Measurements from ENCODE around the gene MEIS2. TPM values are rescaled to one million over a fixed set of nuclear protein-coding genes. Genes with fewer than 3 reads are reported as not detected.

MEIS2 gene
- total RNA-seq, 2 experiments from 2014 or later, result not detected

DNA sequence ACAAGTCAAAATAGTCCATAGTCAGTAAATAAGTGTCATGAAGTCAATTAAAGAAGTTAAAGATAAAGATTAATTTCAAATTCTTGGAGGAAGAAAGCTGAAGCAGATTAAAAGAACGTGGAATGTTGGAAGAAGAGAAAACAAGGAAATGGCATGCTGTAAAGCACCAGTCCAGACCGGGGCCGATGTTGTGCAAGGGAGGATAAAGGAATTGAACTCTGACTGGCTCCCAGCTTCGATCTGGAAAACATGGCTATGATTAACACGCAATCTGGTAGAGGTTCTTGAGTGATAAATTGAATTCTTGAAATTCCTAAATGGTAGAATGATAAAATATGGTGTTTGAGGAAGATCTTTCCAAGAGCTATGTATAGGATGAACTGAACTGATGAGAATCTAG is 194.4 kb downstream of the MEIS2 start:
- no peaks in the 10 kb centered on the region for H3K27me3 Mint-ChIP-seq
- ATAC-seq (ENCODE audit: low read depth), result no peak
- no peak overlapping the region for H3K27ac Mint-ChIP-seq
- POLR2A ChIA-PET, result no interaction called here
- no peak for DNase-seq
- no peak overlapping the region for H3K4me3 Mint-ChIP-seq
- no peaks in the 10 kb centered on the region for H3K9me3 Mint-ChIP-seq
- H3K36me3 Mint-ChIP-seq, result no peaks in the 10 kb centered on the region
- no peaks in the 10 kb centered on the region for H3K4me1 Mint-ChIP-seq

DNA sequence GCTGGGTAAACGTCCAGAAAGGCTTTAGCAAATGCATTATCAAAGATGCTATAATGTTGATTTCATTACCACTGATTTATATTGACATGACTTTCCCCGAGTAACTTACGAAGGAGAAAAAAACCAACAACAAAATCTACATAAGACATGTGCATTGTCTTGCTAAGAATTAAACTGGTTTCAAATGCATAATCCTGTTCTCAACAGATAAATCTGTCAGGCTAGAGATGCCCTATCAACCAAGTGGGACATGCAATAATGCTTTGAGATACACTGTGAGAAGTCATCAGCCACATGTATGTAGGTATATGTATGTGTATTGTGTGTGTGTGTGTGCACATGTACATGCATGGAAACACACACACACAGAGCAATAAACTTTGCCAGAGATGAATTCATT is 195.6 kb downstream of the MEIS2 start:
- no peak overlapping the region for H3K4me3 Mint-ChIP-seq
- no peaks in the 10 kb centered on the region for H3K36me3 Mint-ChIP-seq
- no peaks in the 10 kb centered on the region for H3K9me3 Mint-ChIP-seq
- H3K27me3 Mint-ChIP-seq, result no peaks in the 10 kb centered on the region
- DNase-seq (no peak), ATAC-seq (ENCODE audit: low read depth) (no peak)
- H3K4me1 Mint-ChIP-seq, result no peaks in the 10 kb centered on the region
- POLR2A ChIA-PET, result no interaction called here
- no peak overlapping the region for H3K27ac Mint-ChIP-seq

DNA sequence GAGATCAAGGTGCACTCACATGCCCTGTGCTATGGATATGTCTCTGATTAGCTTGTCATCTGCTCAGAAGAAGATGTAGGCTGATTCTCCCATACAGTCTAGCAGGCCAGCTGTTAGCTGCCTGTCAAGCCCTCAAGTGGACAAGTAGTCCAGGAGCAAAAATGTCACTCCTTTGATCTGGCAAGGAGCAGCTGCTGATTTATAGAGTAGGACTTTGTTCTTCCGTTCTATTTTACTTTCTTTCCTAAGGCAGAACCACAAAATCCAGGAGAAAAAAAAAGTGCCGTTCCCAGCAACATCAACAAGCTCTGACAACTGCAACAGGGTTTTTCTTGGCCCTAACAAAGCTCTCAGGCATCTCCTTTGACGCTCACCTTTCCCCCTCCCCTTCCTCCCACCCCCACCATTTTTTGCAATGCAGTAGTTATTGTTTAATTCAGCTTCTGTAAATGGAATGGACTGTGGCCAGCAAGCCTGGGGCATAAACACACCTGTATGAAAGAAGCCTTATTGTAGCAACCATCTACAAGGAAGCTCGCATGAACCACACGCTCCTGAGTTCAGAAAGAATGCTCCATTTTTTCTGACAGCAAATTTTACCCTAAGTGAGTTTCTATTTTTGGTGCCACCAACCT is 196.3 kb downstream of the MEIS2 start:
- Mint-ChIP-seq H3K36me3 (no peaks in the 10 kb centered on the region), H3K9me3 (no peaks in the 10 kb centered on the region), H3K4me3 (no peak overlapping the region), H3K4me1 (no peaks in the 10 kb centered on the region), H3K27ac (no peak overlapping the region), H3K27me3 (no peaks in the 10 kb centered on the region)
- ATAC-seq (ENCODE audit: low read depth), result no peak
- POLR2A ChIA-PET, result no interaction called here
- no peak for DNase-seq

DNA sequence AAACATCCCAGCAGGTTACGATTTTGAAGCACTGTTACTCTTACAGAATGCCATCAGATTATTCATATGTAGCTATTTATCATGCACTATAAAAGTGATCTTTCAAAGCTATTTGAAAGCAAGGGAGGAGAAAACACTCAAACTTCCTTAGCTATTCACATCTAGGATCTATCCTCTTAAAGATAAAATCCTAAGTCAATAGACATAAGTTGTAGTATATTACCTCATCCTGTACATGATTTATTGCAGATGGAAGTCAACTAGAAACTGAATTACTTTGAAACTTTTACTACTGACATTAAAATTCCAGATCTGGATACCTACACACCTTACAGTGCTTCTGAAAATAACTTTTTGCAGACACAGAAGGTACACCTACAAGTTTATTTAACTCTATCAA is 197.2 kb downstream of the MEIS2 start:
- no peak overlapping the region for H3K27ac Mint-ChIP-seq
- H3K4me3 Mint-ChIP-seq, result no peak overlapping the region
- no peaks in the 10 kb centered on the region for H3K4me1 Mint-ChIP-seq
- ATAC-seq (ENCODE audit: low read depth) (no peak), DNase-seq (no peak)
- no peaks in the 10 kb centered on the region for H3K27me3 Mint-ChIP-seq
- H3K9me3 Mint-ChIP-seq, result no peaks in the 10 kb centered on the region
- no peaks in the 10 kb centered on the region for H3K36me3 Mint-ChIP-seq
- POLR2A ChIA-PET, result no interaction called here

DNA sequence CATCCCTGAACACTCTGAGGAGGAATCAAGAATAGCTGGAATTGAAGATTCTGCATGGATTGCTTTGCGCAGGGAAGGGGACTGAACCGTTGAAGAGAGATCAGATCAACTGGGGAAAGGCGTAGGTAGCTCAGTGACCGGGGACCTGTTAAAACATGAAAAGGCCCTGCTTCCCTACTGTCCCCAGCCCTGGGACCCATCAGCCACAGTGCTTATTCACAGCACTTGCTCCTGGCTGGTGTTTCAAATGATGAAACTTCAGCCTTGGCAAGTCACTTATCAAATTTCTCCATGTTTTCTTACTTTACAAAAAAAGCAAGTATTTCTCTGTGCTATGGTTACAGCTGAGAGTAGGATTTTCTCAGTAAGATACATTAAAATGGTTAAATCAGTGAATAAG is 199.3 kb downstream of the MEIS2 start:
- Mint-ChIP-seq H3K9me3 (no peaks in the 10 kb centered on the region), H3K27me3 (no peaks in the 10 kb centered on the region), H3K4me3 (no peak overlapping the region), H3K4me1 (no peaks in the 10 kb centered on the region), H3K27ac (no peak overlapping the region), H3K36me3 (no peaks in the 10 kb centered on the region)
- POLR2A ChIA-PET, result no interaction called here
- ATAC-seq (ENCODE audit: low read depth) (no peak), DNase-seq (no peak)

DNA sequence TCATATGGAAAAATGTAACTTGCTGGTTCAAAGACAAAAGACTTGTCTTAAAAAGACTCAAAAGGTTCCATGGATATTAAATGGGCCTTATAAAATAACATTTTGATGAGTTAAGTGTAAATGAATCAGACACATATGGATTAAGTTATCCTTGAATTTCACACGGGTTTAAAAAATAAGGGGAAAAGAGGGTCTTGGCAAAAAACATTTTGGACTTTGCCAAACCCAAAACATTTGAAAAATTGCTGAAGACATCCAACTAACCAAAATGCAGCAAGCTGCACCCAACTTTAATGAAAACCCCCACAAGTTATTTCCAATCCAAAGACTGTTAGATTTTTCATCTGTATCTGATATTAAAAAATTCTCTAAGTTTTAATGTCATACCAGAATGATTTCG is 200.7 kb downstream of the MEIS2 start:
- POLR2A ChIA-PET, result no interaction called here
- DNase-seq, result no peak
- ATAC-seq (ENCODE audit: low read depth), result no peak

DNA sequence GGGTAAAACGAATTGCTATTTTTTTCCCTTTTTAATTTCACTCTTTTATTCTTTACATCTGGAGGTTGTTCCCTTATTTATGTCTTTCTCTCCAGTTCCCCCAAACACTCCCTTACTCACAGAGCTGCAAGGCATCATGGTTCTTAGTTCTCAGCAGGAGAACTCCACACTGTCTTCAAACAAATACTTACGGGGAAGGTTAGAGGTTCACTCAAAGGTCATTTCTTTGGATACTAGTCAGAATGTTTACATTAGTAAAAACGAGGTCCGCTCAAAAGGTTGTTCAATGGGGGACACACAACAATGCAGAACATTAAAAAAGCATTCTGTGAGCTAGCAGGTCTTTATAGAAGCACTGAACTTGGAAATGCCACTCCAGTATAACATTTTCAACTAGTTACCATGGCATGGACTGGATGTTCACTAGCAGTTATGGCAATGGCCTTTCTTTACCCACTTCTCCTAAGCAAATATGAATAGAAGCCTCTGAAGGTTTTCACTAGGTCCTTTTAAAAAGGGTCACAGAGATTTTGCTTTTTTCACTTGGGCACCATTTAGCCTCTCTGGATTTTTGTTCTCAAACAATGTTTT is 201.7 kb downstream of the MEIS2 start:
- H3K27ac Mint-ChIP-seq, result no peak overlapping the region
- H3K36me3 Mint-ChIP-seq, result no peaks in the 10 kb centered on the region
- no peaks in the 10 kb centered on the region for H3K9me3 Mint-ChIP-seq
- no peaks in the 10 kb centered on the region for H3K4me1 Mint-ChIP-seq
- DNase-seq (no peak), ATAC-seq (ENCODE audit: low read depth) (no peak)
- no peak overlapping the region for H3K4me3 Mint-ChIP-seq
- POLR2A ChIA-PET, result no interaction called here
- H3K27me3 Mint-ChIP-seq, result no peaks in the 10 kb centered on the region

More for the DNA sequence above, 200.7 kb downstream of the MEIS2 start:
- Mint-ChIP-seq H3K27ac (no peak overlapping the region), H3K4me1 (no peaks in the 10 kb centered on the region), H3K36me3 (no peaks in the 10 kb centered on the region), H3K4me3 (no peak overlapping the region), H3K27me3 (no peaks in the 10 kb centered on the region), H3K9me3 (no peaks in the 10 kb centered on the region)

DNA sequence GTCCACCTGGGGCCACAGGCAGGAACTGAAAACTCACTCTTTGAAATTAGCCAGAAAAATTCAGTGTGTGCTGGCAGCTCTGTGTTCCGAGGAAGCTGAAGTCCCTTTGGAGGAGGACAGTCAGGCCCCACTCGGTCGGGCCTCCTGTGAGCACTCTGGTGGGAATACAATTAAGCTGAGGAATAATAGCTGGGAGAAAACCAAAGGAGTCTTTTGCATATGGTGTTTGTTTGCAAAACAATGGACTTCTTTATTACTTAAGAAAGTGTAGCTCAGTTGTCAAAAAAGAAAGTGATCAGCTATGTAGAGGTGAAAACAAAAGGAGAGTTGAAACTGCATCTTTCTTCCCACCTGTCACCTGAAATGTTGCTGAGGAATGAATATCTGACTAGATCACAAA is 202.5 kb downstream of the MEIS2 start:
- no peak overlapping the region for H3K27ac Mint-ChIP-seq
- no peak for ATAC-seq (ENCODE audit: low read depth)

DNA sequence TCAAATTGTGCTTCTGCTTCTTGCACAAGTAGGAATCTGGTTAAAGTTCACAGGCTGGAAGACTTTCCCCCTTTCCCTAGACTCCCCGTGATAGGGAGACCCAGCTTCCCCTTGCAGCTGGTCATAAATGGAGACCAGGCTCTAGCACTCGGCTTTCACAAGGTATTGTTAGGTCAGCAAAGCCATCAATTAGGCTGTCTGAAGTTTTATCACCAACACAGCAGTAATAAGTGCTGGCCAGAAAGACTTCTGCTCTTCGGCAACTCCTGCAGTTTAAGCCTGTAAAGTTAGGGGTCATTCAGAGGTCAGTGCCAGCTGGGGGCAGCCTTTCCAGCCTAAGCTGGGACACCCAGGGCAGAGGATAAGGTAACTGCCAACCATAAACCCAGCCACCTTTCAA is 203.4 kb downstream of the MEIS2 start:
- Mint-ChIP-seq H3K4me1 (no peaks in the 10 kb centered on the region), H3K9me3 (no peaks in the 10 kb centered on the region), H3K4me3 (no peak overlapping the region), H3K36me3 (no peaks in the 10 kb centered on the region), H3K27ac (no peak overlapping the region), H3K27me3 (no peaks in the 10 kb centered on the region)
- no peak for DNase-seq
- POLR2A ChIA-PET, result no interaction called here
- ATAC-seq (ENCODE audit: low read depth), result no peak

More for the DNA sequence above, 202.5 kb downstream of the MEIS2 start:
- H3K9me3 Mint-ChIP-seq, result no peaks in the 10 kb centered on the region
- POLR2A ChIA-PET, result no interaction called here
- no peaks in the 10 kb centered on the region for H3K27me3 Mint-ChIP-seq
- H3K4me3 Mint-ChIP-seq, result no peak overlapping the region
- no peaks in the 10 kb centered on the region for H3K36me3 Mint-ChIP-seq
- H3K4me1 Mint-ChIP-seq, result no peaks in the 10 kb centered on the region
- no peak for DNase-seq

DNA sequence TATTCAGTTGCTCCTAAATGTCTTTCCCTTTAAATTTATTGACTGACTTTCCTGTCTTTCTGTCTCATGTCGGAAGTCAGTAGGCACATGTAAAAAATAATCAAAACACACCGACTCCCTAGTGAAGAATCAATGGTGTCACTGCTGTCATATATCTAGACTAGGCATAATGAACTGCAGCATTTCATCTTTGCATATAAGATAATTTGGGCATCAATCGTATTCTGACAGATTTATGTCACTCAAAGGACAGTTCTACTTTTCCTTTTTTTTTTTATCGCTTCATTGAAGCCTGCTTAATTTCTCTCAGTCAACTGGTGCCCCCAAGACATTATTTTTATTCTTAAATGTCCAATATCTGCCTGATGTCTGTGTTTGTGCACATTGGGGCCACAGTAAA is 206.3 kb downstream of the MEIS2 start:
- H3K9me3 Mint-ChIP-seq, result no peaks in the 10 kb centered on the region
- H3K27me3 Mint-ChIP-seq, result peaks cover 14% of the 10 kb centered on the region
- H3K4me1 Mint-ChIP-seq, result no peaks in the 10 kb centered on the region
- no peaks in the 10 kb centered on the region for H3K36me3 Mint-ChIP-seq
- H3K27ac Mint-ChIP-seq, result no peak overlapping the region
- DNase-seq, result no peak
- POLR2A ChIA-PET, result no interaction called here
- no peak overlapping the region for H3K4me3 Mint-ChIP-seq
- ATAC-seq (ENCODE audit: low read depth), result no peak

DNA sequence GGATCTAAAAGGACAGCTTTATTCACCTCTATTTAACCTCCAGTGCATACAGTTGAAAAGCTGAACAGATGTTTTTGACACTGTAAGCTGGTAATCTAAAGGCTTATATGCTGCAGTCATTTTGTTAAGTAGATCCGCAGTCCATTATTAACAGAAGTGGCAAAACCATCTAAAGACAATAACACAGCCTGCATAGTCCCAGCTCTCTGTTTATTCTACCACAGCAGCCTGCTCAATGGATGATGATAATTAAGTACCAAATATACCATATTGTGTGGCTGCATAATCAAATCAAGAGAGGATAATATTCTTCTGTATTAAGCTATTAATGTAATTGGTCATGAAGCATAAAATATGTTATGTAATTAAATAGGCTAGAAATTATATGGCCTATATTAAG is 207.1 kb downstream of the MEIS2 start:
- DNase-seq (no peak), ATAC-seq (ENCODE audit: low read depth) (no peak)
- Mint-ChIP-seq H3K27me3 (peaks cover 21% of the 10 kb centered on the region), H3K27ac (no peak overlapping the region), H3K36me3 (no peaks in the 10 kb centered on the region), H3K4me1 (no peaks in the 10 kb centered on the region), H3K4me3 (no peak overlapping the region), H3K9me3 (no peaks in the 10 kb centered on the region)
- POLR2A ChIA-PET, result no interaction called here

DNA sequence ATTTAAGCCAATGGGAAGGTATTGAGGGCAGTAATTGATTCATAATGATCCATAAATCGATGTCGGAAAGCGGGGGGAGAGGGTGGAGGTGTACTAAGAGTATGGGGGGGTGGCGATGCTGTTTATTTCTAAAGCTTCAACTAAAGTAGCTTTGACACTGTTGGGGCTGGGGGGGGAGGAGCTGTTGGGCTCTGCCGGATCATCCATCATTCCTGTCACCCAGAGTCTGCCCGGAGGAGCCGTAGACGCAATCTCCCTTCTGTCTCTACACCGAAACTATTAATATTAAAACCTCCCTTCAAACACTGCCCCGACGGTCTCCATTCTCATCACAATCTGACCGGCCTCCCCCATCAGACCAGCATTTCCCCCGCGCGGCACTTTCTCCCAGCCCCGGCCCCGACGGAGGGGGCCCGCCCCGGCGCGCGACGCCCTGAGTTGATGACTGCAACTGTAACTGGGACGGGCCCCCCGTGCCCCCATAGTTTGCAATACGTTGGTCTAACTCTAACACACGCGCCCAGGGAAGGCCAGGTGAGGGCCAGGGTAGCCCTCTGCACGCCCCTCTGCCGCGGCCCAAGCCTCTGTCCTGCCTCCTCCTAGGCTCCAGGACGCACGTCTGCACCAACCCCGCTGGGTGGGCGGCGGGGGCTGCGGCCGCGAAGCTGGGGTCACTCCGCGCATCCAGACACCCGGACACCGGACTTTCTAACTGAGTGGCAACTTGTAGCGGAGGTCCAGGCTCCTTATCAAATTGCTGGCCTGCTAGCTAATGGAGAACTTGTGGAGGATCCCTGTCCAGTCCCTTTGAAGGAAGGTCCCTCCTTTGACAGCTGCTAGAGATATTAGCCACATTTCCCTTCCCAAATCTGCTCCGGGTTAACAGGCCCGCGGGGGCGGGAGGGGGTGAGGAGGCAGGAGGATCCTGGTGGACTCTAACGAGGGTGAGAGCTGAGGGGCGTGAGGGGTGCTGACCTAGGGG is 212.0 kb downstream of the MEIS2 start:
- Mint-ChIP-seq H3K27me3 (peaks cover 69% of the 10 kb centered on the region), H3K4me1 (peaks cover 3% of the 10 kb centered on the region), H3K9me3 (peaks cover 6% of the 10 kb centered on the region), H3K27ac (no peak overlapping the region), H3K36me3 (peaks cover 1% of the 10 kb centered on the region), H3K4me3 (no peak overlapping the region)
- ATAC-seq (ENCODE audit: low read depth), result no peak
- POLR2A ChIA-PET, result no interaction called here
- DNase-seq, result no peak

DNA sequence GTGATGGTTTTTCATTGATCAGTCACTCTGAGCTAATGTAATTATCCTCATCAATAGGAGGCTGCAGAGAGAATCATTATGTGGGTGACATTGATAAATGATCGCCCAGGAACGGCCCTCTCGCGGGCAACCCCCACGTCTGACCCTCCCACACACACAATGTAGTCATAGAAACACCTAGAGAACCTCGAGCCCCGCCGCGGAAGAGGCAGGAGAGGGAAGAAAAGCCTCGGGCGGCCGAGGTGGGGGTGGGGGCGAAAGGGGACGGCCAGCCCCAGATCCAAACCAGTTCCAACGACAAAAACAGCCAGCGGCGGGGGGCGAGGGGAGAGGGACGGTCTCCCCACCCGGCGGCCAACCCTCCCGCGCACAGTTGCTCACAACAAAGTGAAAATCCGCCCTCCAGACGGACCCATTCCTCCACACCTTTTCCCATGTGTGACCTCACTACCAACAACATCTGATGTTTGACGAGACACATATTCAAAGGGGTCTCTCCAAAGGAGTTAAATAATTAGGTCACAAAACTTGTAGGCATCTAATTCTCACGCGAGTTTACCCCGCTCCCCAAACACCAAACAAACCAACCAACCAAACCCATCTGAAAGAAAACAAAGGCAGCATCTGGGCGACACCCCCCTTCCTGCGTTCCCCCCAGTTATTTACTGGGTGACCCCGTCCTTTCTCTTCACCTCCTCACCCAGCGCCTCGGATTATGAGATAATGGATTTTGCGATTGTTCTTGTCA is 213.0 kb downstream of the MEIS2 start:
- H3K27ac Mint-ChIP-seq, result no peak overlapping the region
- H3K4me1 Mint-ChIP-seq, result peaks cover 8% of the 10 kb centered on the region
- peaks cover 1% of the 10 kb centered on the region for H3K36me3 Mint-ChIP-seq
- ATAC-seq (ENCODE audit: low read depth), result no peak
- peaks cover 6% of the 10 kb centered on the region for H3K9me3 Mint-ChIP-seq
- H3K27me3 Mint-ChIP-seq, result peaks cover 78% of the 10 kb centered on the region
- POLR2A ChIA-PET, result no interaction called here
- no peak for DNase-seq
- H3K4me3 Mint-ChIP-seq, result no peak overlapping the region

Measured in activated naive CD8-positive, alpha-beta T cell treated with anti-CD3 and anti-CD28 coated beads, Interleukin-2, amount 10 ng/mL, durations not matched to agents 7 days and 5 days (primary cell).